Natural killer cell (primary cell): ENCODE data around the gene ZFAND5. TPM values are rescaled to one million over a fixed set of nuclear protein-coding genes. Genes with fewer than 3 reads are reported as not detected.

Source experiments
- ATAC-seq, 3 donors: fragments of 150-1000 bp in 2 of 3; fragments of 200-7000 bp in 1 of 3; cut with Tn5 transposase; 1 replicate in 1 of 3; 2 replicates in 2 of 3; pipeline ENCODE4 v1.10.0; 2021; ENCODE audit warnings: mild to moderate bottlenecking in 2 of 3, moderate library complexity in 2 of 3
- DNase-seq, 2 donors: peaks; one replicate each; pipeline versions ENCODE4 v3.0.0 to v3.0.0-alpha.2; 2013 to 2021; ENCODE audit warnings: mixed read lengths in 1 of 2
- H3K27ac ChIP-seq: one replicate; pipeline ENCODE4 v1.5.1; 2013; ENCODE audit warnings: mild to moderate bottlenecking, low read length
- H3K27me3 ChIP-seq: one replicate; pipeline ENCODE4 v1.6.1; 2013; ENCODE audit warnings: low read length; ENCODE audit not compliant: control insufficient read depth, insufficient read depth
- H3K36me3 ChIP-seq: one replicate; pipeline ENCODE4 v1.6.1; 2013; ENCODE audit warnings: low read length; ENCODE audit not compliant: control insufficient read depth, insufficient read depth
- H3K4me1 ChIP-seq: one replicate; pipeline ENCODE4 v1.6.1; 2013; ENCODE audit warnings: low read length; ENCODE audit not compliant: control insufficient read depth, insufficient read depth
- H3K4me3 ChIP-seq: one replicate; pipeline ENCODE4 v1.5.1; 2013; ENCODE audit warnings: low read length
- H3K9me3 ChIP-seq: one replicate; pipeline ENCODE4 v1.6.1; 2013; ENCODE audit warnings: low read length; ENCODE audit not compliant: control insufficient read depth, insufficient read depth
- H3K27ac Mint-ChIP-seq, 2 donors: one replicate each; pipeline ENCODE4 v1.8.0; 2022; ENCODE audit warnings: mild to moderate bottlenecking in 2 of 2, mixed read lengths in 2 of 2, moderate library complexity in 1 of 2
- H3K27me3 Mint-ChIP-seq, 2 donors: one replicate each; pipeline ENCODE4 v1.8.0; 2022; ENCODE audit warnings: low read depth in 2 of 2, mixed read lengths in 2 of 2
- H3K36me3 Mint-ChIP-seq: one replicate; pipeline ENCODE4 v1.8.0; 2022; ENCODE audit warnings: mixed read lengths
- H3K4me1 Mint-ChIP-seq, 2 donors: one replicate each; pipeline ENCODE4 v1.8.0; 2022; ENCODE audit warnings: mixed read lengths in 2 of 2
- H3K4me3 Mint-ChIP-seq: one replicate; pipeline ENCODE4 v1.8.0; 2022; ENCODE audit warnings: mild to moderate bottlenecking, moderate library complexity, mixed read lengths
- H3K9me3 Mint-ChIP-seq, 2 donors: one replicate each; pipeline ENCODE4 v1.8.0; 2022; ENCODE audit warnings: mixed read lengths in 2 of 2
- WGBS: methylation state at CpG from one replicate; pipeline ENCODE4 v1.1.7; 2013; ENCODE audit warnings: missing lambda C conversion rate; ENCODE audit not compliant: insufficient coverage; 5-methylcytosine and 5-hydroxymethylcytosine counted together
- intact Hi-C: fragments of 100-400 bp; cut with micrococcal nuclease; formaldehyde crosslinking; loops from one replicate; pipeline ENCODE4 v1.14.2; 2022
- total RNA-seq, 4 donors: library from RNA; stranded (reverse); fragments of 120-200 nt in 1 of 4; gene quantifications; one replicate each; pipeline versions ENCODE4 v1.2.3 to v1.2.4, GENCODE V29; 2013 to 2022
- TF ChIP-seq, protein P1 (sequence below): fragments of 200-600 bp; IDR thresholded peaks from one replicate; pipeline ENCODE4 v1.8.0; 2022; ENCODE audit warnings: antibody characterized with exemption

The ZFAND5 gene
- total RNA-seq, 3 donors from 2014 or later (not counting 1 experiment from before 2014, with no cell fraction given) = 307 to 450 (median 318) TPM

DNA sequence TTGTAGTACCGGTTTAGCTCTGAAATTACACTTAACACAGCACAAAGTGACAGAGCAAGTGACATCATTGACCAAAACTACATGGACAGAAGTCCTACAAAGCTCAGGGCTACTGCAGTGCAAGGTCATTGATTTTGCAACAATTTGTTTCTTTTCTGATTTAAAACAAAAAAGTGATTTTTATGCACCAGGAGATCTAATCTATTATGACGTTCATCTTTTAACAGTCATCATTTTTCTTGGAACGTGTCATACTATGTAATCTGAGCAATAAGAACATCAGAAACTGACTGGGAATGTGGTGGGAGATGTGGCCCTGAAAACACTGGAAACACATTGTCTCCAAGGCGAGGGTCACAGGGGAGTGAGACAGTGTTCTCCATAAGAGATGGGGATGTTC lies 17.4 kb upstream of the ZFAND5 start:
- no peak for DNase-seq
- no peak for ATAC-seq
- no peak overlapping the region for H3K4me3 ChIP-seq
- H3K36me3 ChIP-seq = no peaks in the 10 kb centered on the region
- Mint-ChIP-seq H3K9me3 (no peaks in the 10 kb centered on the region), H3K27ac (no peak overlapping the region), H3K27me3 (peaks cover 0 to 4% of the 10 kb centered on the region in 2 donors), H3K36me3 (no peaks in the 10 kb centered on the region), H3K4me1 (no peaks in the 10 kb centered on the region), H3K4me3 (no peak overlapping the region)
- intact Hi-C loops = no loop called here
- H3K4me1 ChIP-seq = no peaks in the 10 kb centered on the region
- TF ChIP-seq, protein P1, sequence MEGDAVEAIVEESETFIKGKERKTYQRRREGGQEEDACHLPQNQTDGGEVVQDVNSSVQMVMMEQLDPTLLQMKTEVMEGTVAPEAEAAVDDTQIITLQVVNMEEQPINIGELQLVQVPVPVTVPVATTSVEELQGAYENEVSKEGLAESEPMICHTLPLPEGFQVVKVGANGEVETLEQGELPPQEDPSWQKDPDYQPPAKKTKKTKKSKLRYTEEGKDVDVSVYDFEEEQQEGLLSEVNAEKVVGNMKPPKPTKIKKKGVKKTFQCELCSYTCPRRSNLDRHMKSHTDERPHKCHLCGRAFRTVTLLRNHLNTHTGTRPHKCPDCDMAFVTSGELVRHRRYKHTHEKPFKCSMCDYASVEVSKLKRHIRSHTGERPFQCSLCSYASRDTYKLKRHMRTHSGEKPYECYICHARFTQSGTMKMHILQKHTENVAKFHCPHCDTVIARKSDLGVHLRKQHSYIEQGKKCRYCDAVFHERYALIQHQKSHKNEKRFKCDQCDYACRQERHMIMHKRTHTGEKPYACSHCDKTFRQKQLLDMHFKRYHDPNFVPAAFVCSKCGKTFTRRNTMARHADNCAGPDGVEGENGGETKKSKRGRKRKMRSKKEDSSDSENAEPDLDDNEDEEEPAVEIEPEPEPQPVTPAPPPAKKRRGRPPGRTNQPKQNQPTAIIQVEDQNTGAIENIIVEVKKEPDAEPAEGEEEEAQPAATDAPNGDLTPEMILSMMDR = no peak
- no peaks in the 10 kb centered on the region for H3K27me3 ChIP-seq
- whole genome bisulfite sequencing = 92% methylated on average over 3 of the region's 4 CpGs
- no peaks in the 10 kb centered on the region for H3K9me3 ChIP-seq
- no peak overlapping the region for H3K27ac ChIP-seq

DNA sequence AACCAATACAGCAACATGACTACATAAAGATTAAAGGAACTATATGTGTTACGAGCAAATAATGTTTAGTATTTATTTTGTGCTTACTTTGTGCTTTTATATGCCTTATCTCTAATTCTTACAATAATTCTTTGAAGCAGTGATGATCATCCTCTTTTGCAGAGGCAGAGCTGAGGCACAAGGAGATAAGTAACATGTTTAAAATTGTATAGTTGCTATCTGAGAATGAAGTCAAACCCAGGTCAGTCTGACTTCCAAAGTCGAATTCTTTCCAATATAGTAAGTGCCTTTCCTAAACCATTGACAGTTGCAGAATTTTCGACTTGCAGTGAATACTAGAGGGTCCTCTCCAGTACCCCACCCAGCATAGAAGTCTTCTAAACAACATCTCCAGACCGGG lies 12.0 kb upstream of the ZFAND5 start:
- Mint-ChIP-seq H3K27me3 (peaks cover 6 to 8% of the 10 kb centered on the region in 2 donors), H3K9me3 (no peaks in the 10 kb centered on the region), H3K4me1 (no peaks in the 10 kb centered on the region), H3K36me3 (no peaks in the 10 kb centered on the region), H3K27ac (no peak overlapping the region), H3K4me3 (no peak overlapping the region)
- no peaks in the 10 kb centered on the region for H3K4me1 ChIP-seq
- TF ChIP-seq, protein P1 = no peak
- WGBS = 79% methylated on average over 3 of the region's 4 CpGs
- no peaks in the 10 kb centered on the region for H3K36me3 ChIP-seq
- no peaks in the 10 kb centered on the region for H3K9me3 ChIP-seq
- H3K27me3 ChIP-seq = no peaks in the 10 kb centered on the region
- H3K27ac ChIP-seq = no peak overlapping the region
- intact Hi-C loops = no loop called here
- no peak for DNase-seq
- no peak for ATAC-seq
- no peak overlapping the region for H3K4me3 ChIP-seq

DNA sequence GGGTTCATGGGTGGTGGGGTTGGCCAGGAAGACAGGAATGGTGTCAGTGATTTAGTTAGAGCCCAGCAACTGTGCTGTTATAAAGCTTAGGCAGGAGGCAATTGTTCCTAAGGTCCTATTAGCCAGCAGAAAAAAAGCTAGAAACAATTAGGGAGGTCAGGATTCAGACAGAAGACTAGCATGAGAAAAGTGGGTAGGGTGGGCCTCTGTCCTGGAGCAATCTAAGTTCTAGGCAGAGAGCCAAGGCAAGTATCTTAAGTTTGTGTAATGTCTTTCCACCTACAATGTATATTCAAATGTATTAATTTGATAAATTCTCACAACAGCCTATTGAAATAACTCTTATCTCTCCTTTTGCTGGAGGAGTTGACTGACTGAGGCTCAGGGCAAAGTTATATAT lies 6.1 kb upstream of the ZFAND5 start:
- H3K27me3 ChIP-seq = no peaks in the 10 kb centered on the region
- DNase-seq (no peak), ATAC-seq (no peak)
- H3K9me3 ChIP-seq = no peaks in the 10 kb centered on the region
- no peak overlapping the region for H3K27ac ChIP-seq
- no peaks in the 10 kb centered on the region for H3K36me3 ChIP-seq
- TF ChIP-seq, protein P1 = no peak
- intact Hi-C loops = no loop called here
- Mint-ChIP-seq H3K27ac (no peak overlapping the region), H3K9me3 (no peaks in the 10 kb centered on the region), H3K4me3 (no peak overlapping the region), H3K4me1 (no peaks in the 10 kb centered on the region), H3K36me3 (no peaks in the 10 kb centered on the region), H3K27me3 (peaks cover 2 to 8% of the 10 kb centered on the region in 2 donors)
- H3K4me3 ChIP-seq = no peak overlapping the region
- H3K4me1 ChIP-seq = no peaks in the 10 kb centered on the region

DNA sequence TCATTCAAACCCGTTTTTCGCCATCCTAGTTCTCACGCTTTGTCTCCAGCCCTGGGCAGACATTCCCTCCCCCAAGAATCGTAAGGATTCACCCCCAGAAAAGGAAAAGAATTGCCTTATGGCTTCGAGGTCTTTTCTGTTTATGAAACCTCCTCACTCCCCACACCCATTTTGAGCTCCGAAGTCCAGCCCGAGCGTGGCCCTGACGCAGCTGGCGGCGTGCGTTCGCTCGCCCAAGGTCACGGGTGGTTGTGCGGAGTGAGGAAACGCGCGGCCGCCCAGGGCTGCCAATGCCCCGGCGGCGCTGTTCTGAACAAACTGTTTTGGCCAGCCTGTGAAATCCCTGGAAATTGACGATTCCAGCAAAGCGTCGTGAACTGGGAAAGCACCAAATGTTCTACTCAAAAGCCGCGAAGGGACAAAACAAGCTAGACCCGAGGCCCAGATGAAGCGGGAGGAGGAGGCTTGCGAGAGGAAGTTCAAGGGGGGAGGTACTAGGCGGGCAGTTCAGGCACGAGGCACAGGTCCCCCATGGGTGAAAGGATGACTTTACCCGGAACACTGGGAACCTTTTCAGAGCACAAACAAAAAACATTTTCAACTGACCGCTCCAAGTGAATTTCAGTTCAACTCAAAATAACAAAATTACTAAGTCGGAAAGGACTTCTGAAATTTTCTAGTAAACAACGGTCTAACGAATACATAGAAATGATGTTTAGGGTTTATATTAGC lies 683 bp upstream of the ZFAND5 start:
- Mint-ChIP-seq H3K27ac (peak overlapping the region; percentile 99), H3K4me1 (peaks cover 40 to 43% of the 10 kb centered on the region in 2 donors), H3K4me3 (peak overlapping the region; percentile 94), H3K9me3 (no peaks in the 10 kb centered on the region), H3K36me3 (no peaks in the 10 kb centered on the region), H3K27me3 (no peaks in the 10 kb centered on the region)
- peak; percentile 32 to 49 (median 32) for ATAC-seq
- Histone ChIP-seq H3K27ac (peak overlapping the region; percentile 99), H3K4me3 (peak overlapping the region; percentile 72), H3K27me3 (no peaks in the 10 kb centered on the region), H3K36me3 (peaks cover under 1% of the 10 kb centered on the region), H3K9me3 (no peaks in the 10 kb centered on the region), H3K4me1 (peaks cover 12% of the 10 kb centered on the region)
- DNase-seq = peak; percentile 64 to 79
- intact Hi-C loops = loop anchor here (5.0 to 10.0 kb wide), 2 partner anchors 787 to 1951 kb away; partner anchors contain the start of genes ANXA1 and KLF9
- 3% methylated on average over 36 of the region's 38 CpGs for WGBS
- TF ChIP-seq, protein P1 = no peak
